ENCODE data around the gene GREM1. TPM values are rescaled to one million over a fixed set of nuclear protein-coding genes. Genes with fewer than 3 reads are reported as not detected.

Gene GREM1
- total RNA-seq, 4 donors from 2014 or later: 0.79 to 77.3 (median 15.8) TPM

GRCh38 chr15:32718227-32718820 lies 520 bp downstream of the GREM1 start:
- no peak for TF ChIP-seq CTCF (IDR thresholded peaks at IDR 0.05)
- ATAC-seq (ENCODE audit: low FRiP score): no peak

GRCh38 chr15:32718821-32719716 lies 1.3 kb downstream of the GREM1 start:
- no peak for DNase-seq (ENCODE audit: low spot score)
- no peak for TF ChIP-seq CTCF (IDR thresholded peaks at IDR 0.05)
- ATAC-seq (ENCODE audit: low FRiP score): no peak

More at GRCh38 chr15:32718227-32718820, 520 bp downstream of the GREM1 start:
- no peak for DNase-seq (ENCODE audit: low spot score)

- ATAC-seq (ENCODE audit: low FRiP score) (no peak), DNase-seq (ENCODE audit: low spot score) (no peak)
- no peak for TF ChIP-seq CTCF (IDR thresholded peaks at IDR 0.05)
Measured at GRCh38 chr15:32721596-32721995, 3.8 kb downstream of the GREM1 start.

GRCh38 chr15:32722136-32722535 lies 4.3 kb downstream of the GREM1 start:
- DNase-seq (ENCODE audit: low spot score): no peak
- no peak for ATAC-seq (ENCODE audit: low FRiP score)
- no peak for TF ChIP-seq CTCF (IDR thresholded peaks at IDR 0.05)

- ATAC-seq (ENCODE audit: low FRiP score) (no peak), DNase-seq (ENCODE audit: low spot score) (no peak)
- TF ChIP-seq CTCF (IDR thresholded peaks at IDR 0.05): no peak
Measured at GRCh38 chr15:32723171-32723948, 5.6 kb downstream of the GREM1 start.

- no peak for TF ChIP-seq CTCF (IDR thresholded peaks at IDR 0.05)
- DNase-seq (ENCODE audit: low spot score) (no peak), ATAC-seq (ENCODE audit: low FRiP score) (no peak)
Measured at GRCh38 chr15:32729700-32730395, 12.0 kb downstream of the GREM1 start.

All from omental fat pad (tissue), 4 donors.